Measurements from ENCODE around the gene FGF14. TPM values are rescaled to one million over a fixed set of nuclear protein-coding genes. Genes with fewer than 3 reads are reported as not detected.

Gene FGF14
- total RNA-seq, 1 donor from 2014 or later, result not detected

GRCh38 chr13:102237230-102237629 is 164.6 kb downstream of the FGF14 start:
- TF ChIP-seq CTCF (IDR thresholded peaks at IDR 0.05), result no peak
- no peaks in the 10 kb centered on the region for H3K4me1 Mint-ChIP-seq
- H3K27ac Mint-ChIP-seq, result no peak overlapping the region
- ChIA-PET CTCF (no interaction called here), POLR2A (no interaction called here)
- H3K4me3 Mint-ChIP-seq, result no peak overlapping the region
- H3K9me3 Mint-ChIP-seq, result no peaks in the 10 kb centered on the region
- ATAC-seq (ENCODE audit: low read depth) (no peak), DNase-seq (no peak)
- intact Hi-C loops (cut with micrococcal nuclease), result no loop called here
- no peaks in the 10 kb centered on the region for H3K27me3 Mint-ChIP-seq
- H3K36me3 Mint-ChIP-seq (ENCODE audit: low read depth), result no peaks in the 10 kb centered on the region

- Mint-ChIP-seq H3K9me3 (no peaks in the 10 kb centered on the region), H3K4me3 (no peak overlapping the region), H3K27ac (no peak overlapping the region), H3K27me3 (no peaks in the 10 kb centered on the region), H3K4me1 (no peaks in the 10 kb centered on the region), H3K36me3 (ENCODE audit: low read depth) (no peaks in the 10 kb centered on the region)
- ChIA-PET CTCF (no interaction called here), POLR2A (no interaction called here)
- ATAC-seq (ENCODE audit: low read depth) (no peak), DNase-seq (no peak)
- intact Hi-C loops (cut with micrococcal nuclease), result no loop called here
- TF ChIP-seq CTCF (IDR thresholded peaks at IDR 0.05), result no peak
Measured at GRCh38 chr13:102236830-102237229, 165.0 kb downstream of the FGF14 start.

- no peak for TF ChIP-seq CTCF (IDR thresholded peaks at IDR 0.05)
- no peaks in the 10 kb centered on the region for H3K4me1 Mint-ChIP-seq
- DNase-seq (no peak), ATAC-seq (ENCODE audit: low read depth) (no peak)
- H3K27me3 Mint-ChIP-seq, result no peaks in the 10 kb centered on the region
- H3K27ac Mint-ChIP-seq, result no peak overlapping the region
- intact Hi-C loops (cut with micrococcal nuclease), result no loop called here
- H3K9me3 Mint-ChIP-seq, result no peaks in the 10 kb centered on the region
- no peak overlapping the region for H3K4me3 Mint-ChIP-seq
- H3K36me3 Mint-ChIP-seq (ENCODE audit: low read depth), result no peaks in the 10 kb centered on the region
- CTCF ChIA-PET, result no interaction called here
- POLR2A ChIA-PET, result no interaction called here
Measured at GRCh38 chr13:102236341-102236740, 165.5 kb downstream of the FGF14 start.

- H3K9me3 Mint-ChIP-seq, result no peaks in the 10 kb centered on the region
- no peak for ATAC-seq (ENCODE audit: low read depth)
- CTCF ChIA-PET, result no interaction called here
- no peak overlapping the region for H3K4me3 Mint-ChIP-seq
- TF ChIP-seq CTCF (IDR thresholded peaks at IDR 0.05), result no peak
- intact Hi-C loops (cut with micrococcal nuclease), result no loop called here
- H3K36me3 Mint-ChIP-seq (ENCODE audit: low read depth), result no peaks in the 10 kb centered on the region
- H3K4me1 Mint-ChIP-seq, result no peaks in the 10 kb centered on the region
- POLR2A ChIA-PET, result no interaction called here
- no peak for DNase-seq
- H3K27ac Mint-ChIP-seq, result no peak overlapping the region
- no peaks in the 10 kb centered on the region for H3K27me3 Mint-ChIP-seq
Measured at GRCh38 chr13:102235689-102236088, 166.2 kb downstream of the FGF14 start.

- no peaks in the 10 kb centered on the region for H3K4me1 Mint-ChIP-seq
- TF ChIP-seq CTCF (IDR thresholded peaks at IDR 0.05), result no peak
- CTCF ChIA-PET, result no interaction called here
- H3K27ac Mint-ChIP-seq, result no peak overlapping the region
- H3K36me3 Mint-ChIP-seq (ENCODE audit: low read depth), result no peaks in the 10 kb centered on the region
- no peaks in the 10 kb centered on the region for H3K9me3 Mint-ChIP-seq
- no peak overlapping the region for H3K4me3 Mint-ChIP-seq
- H3K27me3 Mint-ChIP-seq, result no peaks in the 10 kb centered on the region
- no peak for DNase-seq
- intact Hi-C loops (cut with micrococcal nuclease), result no loop called here
- no peak for ATAC-seq (ENCODE audit: low read depth)
- POLR2A ChIA-PET, result no interaction called here
Measured at GRCh38 chr13:102234618-102235017, 167.2 kb downstream of the FGF14 start.

All from activated B cell treated with CpG ODN at 0.5 μM for 24 hours (primary cell).